NK-92 (cell line): Measurements from ENCODE around the gene ZNF76.

Source experiments
- DNase-seq: peaks from one replicate; lab custom pipeline; 2025; ENCODE audit not compliant: unreplicated experiment; lab: John Stamatoyannopoulos, UW

Gene ZNF76

GRCh38 chr6:35265523-35265922 lies 6.0 kb downstream of the ZNF76 start:
- DNase-seq = no peak

- DNase-seq = no peak
Observed at GRCh38 chr6:35267446-35267845, 7.9 kb downstream of the ZNF76 start.

GRCh38 chr6:35267897-35268296 lies 8.4 kb downstream of the ZNF76 start:
- no peak for DNase-seq

- DNase-seq = no peak
Observed at GRCh38 chr6:35272005-35272404, 12.5 kb downstream of the ZNF76 start.

GRCh38 chr6:35273822-35274559 lies 14.5 kb downstream of the ZNF76 start:
- DNase-seq = no peak

GRCh38 chr6:35275744-35276260 lies 16.3 kb downstream of the ZNF76 start:
- DNase-seq = no peak

GRCh38 chr6:35278708-35279107 lies 19.2 kb downstream of the ZNF76 start:
- DNase-seq = no peak

- DNase-seq = no peak
Observed at GRCh38 chr6:35280903-35281302, 21.4 kb downstream of the ZNF76 start.

GRCh38 chr6:35282472-35282871 lies 22.9 kb downstream of the ZNF76 start:
- no peak for DNase-seq

- no peak for DNase-seq
Observed at GRCh38 chr6:35283361-35283760, 23.8 kb downstream of the ZNF76 start.

GRCh38 chr6:35287671-35288396 lies 28.3 kb downstream of the ZNF76 start:
- DNase-seq = no peak

GRCh38 chr6:35288834-35289233 lies 29.3 kb downstream of the ZNF76 start:
- DNase-seq = no peak

GRCh38 chr6:35291491-35291890 lies 32.0 kb downstream of the ZNF76 start:
- no peak for DNase-seq

- no peak for DNase-seq
Observed at GRCh38 chr6:35292494-35292893, 33.0 kb downstream of the ZNF76 start.

- no peak for DNase-seq
Observed at GRCh38 chr6:35293681-35294080, 34.1 kb downstream of the ZNF76 start.

GRCh38 chr6:35294308-35294945 lies 34.9 kb downstream of the ZNF76 start:
- DNase-seq = no peak

- no peak for DNase-seq
Observed at GRCh38 chr6:35295036-35295435, 35.5 kb downstream of the ZNF76 start.

GRCh38 chr6:35295521-35296315 lies 36.2 kb downstream of the ZNF76 start:
- no peak for DNase-seq

- no peak for DNase-seq
Observed at GRCh38 chr6:35296931-35297600, 37.5 kb downstream of the ZNF76 start.
